Right renal pelvis (tissue), 4 donors: Measurements from ENCODE around the gene SLC35E3. TPM values are rescaled to one million over a fixed set of nuclear protein-coding genes. Genes with fewer than 3 reads are reported as not detected.

Source experiments
- polyA plus RNA-seq, 4 donors: library from polyadenylated mRNA; unstranded; fragments of 120-200 nt; gene quantifications; one replicate each; pipeline ENCODE4 v1.2.1, GENCODE V29; 2013; ENCODE audit not compliant: insufficient read length in 4 of 4

Gene SLC35E3
- polyA plus RNA-seq, 4 donors: 15.4 to 18.3 (median 17.6) TPM

Other genes with a start within 250 kb of the SLC35E3 start
- gene RAP1B, start 135.3 kb upstream of the SLC35E3 start, polyA plus RNA-seq: 100 to 1,000 TPM; 175 to 219 (median 200) TPM
- 10 to 100 TPM; 60.2 to 74.7 (median 66.8) TPM for gene NUP107, start 59.2 kb upstream of the SLC35E3 start, polyA plus RNA-seq
- 10 to 100 TPM; 49.3 to 77.0 (median 62.5) TPM for gene MDM2, start 62.0 kb downstream of the SLC35E3 start, polyA plus RNA-seq
- 10 to 100 TPM; 25.5 to 28.6 (median 27.4) TPM for gene CPM, start 187.0 kb downstream of the SLC35E3 start, polyA plus RNA-seq